A673 (cell line): ENCODE results near the gene VWA8.

Experiments
- CTCF ChIP-seq: fragments of 300-800, 200-600 bp; sonication (generic); conservative IDR thresholded peaks from 2 replicates; pipeline ENCODE4 v1.5.1; 2017; ENCODE audit warnings: low read depth, mild to moderate bottlenecking, antibody characterized with exemption, low read length, moderate library complexity, mixed read lengths
- EZH2 ChIP-seq: fragments of 200-600 bp; sonication (generic); IDR thresholded peaks from 2 replicates; pipeline ENCODE4 v1.6.1; 2017; ENCODE audit warnings: borderline replicate concordance, low read depth, mild to moderate bottlenecking, mixed read lengths, antibody characterized with exemption, low read length; ENCODE audit not compliant: poor library complexity, severe bottlenecking

GRCh38 chr13:41533266-41534052, 427.4 kb downstream of the VWA8 start:
- TF ChIP-seq CTCF = no peak
- TF ChIP-seq EZH2 = no peak
